GM12878 (cell line): ENCODE measurements around the gene TEKT1. TPM values are rescaled to one million over a fixed set of nuclear protein-coding genes. Genes with fewer than 3 reads are reported as not detected.
A peak's percentile ranks its signal among the peaks of the same experiment; 100 is the strongest.

Source experiments
- ATAC-seq: fragments of 200-7000 bp; cut with Tn5 transposase; 3 replicates; pipeline ENCODE4 v1.9.1; 2020; ENCODE audit warnings: mild to moderate bottlenecking, moderate library complexity
- BruUV-seq: library from RNA; stranded (reverse); fragments of 400-500 nt; replicated peaks from 2 replicates; lab custom pipeline; 2021; lab: Mats Ljungman, UMichigan
- CTCF ChIA-PET: fragments of 300-600 bp; sonication (Branson Sonifier 250); formaldehyde crosslinking; extraction: SDS; loops from one replicate; lab custom pipeline; 2021; ENCODE audit warnings: inconsistent platforms; lab: Yijun Ruan, JAX
- POLR2A ChIA-PET: fragments of 350-600 bp; formaldehyde crosslinking; extraction: SDS; loops from one replicate; lab custom pipeline; 2021; ENCODE audit warnings: inconsistent platforms; lab: Charles Lee
- RAD21 ChIA-PET: fragments of 300-600 bp; sonication (Branson Sonifier 250); formaldehyde crosslinking; loops from one replicate; lab custom pipeline; 2023; ENCODE audit warnings: antibody characterized with exemption; ENCODE audit not compliant: unreplicated experiment; lab: Charles Lee
- SMC1A ChIA-PET: fragments of 300-600 bp; sonication (Branson Sonifier 250); formaldehyde crosslinking; loops from one replicate; lab custom pipeline; 2023; ENCODE audit not compliant: unreplicated experiment, uncharacterized antibody; lab: Charles Lee
- DNase-seq: peaks from one replicate; pipeline ENCODE4 v3.0.0-alpha.2; 2011; ENCODE audit warnings: low read depth, low spot score
- FAIRE-seq: peaks from 3 replicates; lab custom pipeline; 2011; peaks lifted over from hg19 to GRCh38; lab: Jason Lieb, UNC
- H2AFZ ChIP-seq: 2 replicates; pipeline ENCODE4 v1.6.0; 2011; ENCODE audit warnings: low read depth, low read length, control low read depth; ENCODE audit not compliant: control insufficient read depth
- H3K27ac ChIP-seq: 2 replicates; pipeline ENCODE4 v1.5.1; 2011; ENCODE audit warnings: control low read depth; ENCODE audit not compliant: control insufficient read depth, insufficient read depth
- H3K27me3 ChIP-seq, 2 experiments: replicated peaks in 1 of 2; 2 replicates each; pipeline versions ENCODE4 v1.6.0 to v1.6.1; 2011; ENCODE audit warnings: low read length in 1 of 2; ENCODE audit not compliant: control insufficient read depth in 2 of 2, insufficient read depth in 2 of 2
- H3K36me3 ChIP-seq, 2 experiments: 2 replicates each; pipeline ENCODE4 v1.5.1; 2011; ENCODE audit warnings: low read length in 1 of 2; ENCODE audit not compliant: control insufficient read depth in 2 of 2, insufficient read depth in 2 of 2
- H3K4me1 ChIP-seq: 2 replicates; pipeline ENCODE4 v1.6.1; 2011; ENCODE audit warnings: mild to moderate bottlenecking, low read length, moderate library complexity, mixed read lengths; ENCODE audit not compliant: control insufficient read depth, insufficient read depth
- H3K4me2 ChIP-seq: 2 replicates; pipeline ENCODE4 v1.6.0; 2011; ENCODE audit warnings: control low read depth; ENCODE audit not compliant: control insufficient read depth, insufficient read depth
- H3K4me3 ChIP-seq: fragments of 200-600 bp; sonication (generic); 2 replicates; pipeline ENCODE4 v1.5.1; 2016
- H3K79me2 ChIP-seq: 2 replicates; pipeline ENCODE4 v1.6.0; 2011; ENCODE audit warnings: low read length; ENCODE audit not compliant: control insufficient read depth, insufficient read depth
- H3K9ac ChIP-seq: 2 replicates; pipeline ENCODE4 v1.8.0; 2011; ENCODE audit warnings: low read length, control low read depth, mixed read lengths; ENCODE audit not compliant: control insufficient read depth, insufficient read depth
- H3K9me3 ChIP-seq: replicated peaks from 3 replicates; pipeline ENCODE4 v1.5.1; 2011; ENCODE audit warnings: mild to moderate bottlenecking, low read length; ENCODE audit not compliant: control insufficient read depth, insufficient read depth
- H4K20me1 ChIP-seq: 2 replicates; pipeline ENCODE4 v1.6.0; 2011; ENCODE audit not compliant: control insufficient read depth, insufficient read depth
- CBX5 ChIP-seq: sonication (generic); IDR thresholded peaks from 2 replicates; pipeline ENCODE4 v1.6.1; 2016; ENCODE audit warnings: low read depth, moderate library complexity, mild to moderate bottlenecking, inconsistent platforms
- NBN ChIP-seq: fragments of 450-650 bp; IDR thresholded peaks from 2 replicates; pipeline ENCODE4 v1.6.1; 2016
- NFIC ChIP-seq: IDR thresholded peaks from 2 replicates; pipeline ENCODE4 v1.6.1; 2012; ENCODE audit warnings: low read depth, mild to moderate bottlenecking, inconsistent platforms, low read length, moderate library complexity
- POLR2A ChIP-seq: IDR thresholded peaks from 2 replicates; pipeline ENCODE4 v1.6.1; 2011; ENCODE audit warnings: low read depth, mild to moderate bottlenecking, low read length
- POLR2AphosphoS5 ChIP-seq: IDR thresholded peaks from 2 replicates; pipeline ENCODE4 v1.6.1; 2011; ENCODE audit warnings: mild to moderate bottlenecking, low read length, inconsistent platforms
- SREBF2 ChIP-seq: IDR thresholded peaks from 2 replicates; pipeline ENCODE4 v1.6.1; 2012; ENCODE audit warnings: mild to moderate bottlenecking, low read length
- YBX1 ChIP-seq: fragments of 450-650 bp; IDR thresholded peaks from 2 replicates; pipeline ENCODE4 v1.6.1; 2016; ENCODE audit warnings: antibody characterized with exemption
- ZNF384 ChIP-seq: IDR thresholded peaks from 2 replicates; pipeline ENCODE4 v1.6.1; 2012; ENCODE audit warnings: low read depth, mild to moderate bottlenecking, low read length, improper control_type of control experiment, borderline replicate concordance
- WGBS: methylation state at CpG from one replicate; pipeline ENCODE4 v1.1.6; 2016; ENCODE audit warnings: low lambda C conversion rate; ENCODE audit not compliant: insufficient replicate concordance, insufficient coverage; ENCODE audit errors: missing lambda C conversion rate; 5-methylcytosine and 5-hydroxymethylcytosine counted together
- in situ Hi-C: fragments of 300-500 bp; cut with MboI; formaldehyde crosslinking; loops from 9 replicates; pipeline ENCODE4 v1.14.3; 2018; ENCODE audit warnings: mixed read lengths
- intact Hi-C: fragments of 100-400 bp; cut with micrococcal nuclease; formaldehyde crosslinking; loops from one replicate; pipeline ENCODE4 v1.14.2; 2022; ENCODE audit not compliant: unreplicated experiment
- polyA plus RNA-seq, 11 experiments: library from polyadenylated mRNA; depleted of rRNA in 4 of 11; unstranded in 6 of 11; stranded (reverse) in 5 of 11; fragments of >200 nt; fragmentation: Nextera tagmentation in 4 of 11; fragmentation: Illumina TruSeq in 1 of 11; extraction: Ambion mirVana in 4 of 11; extraction: Trizol in 1 of 11; gene quantifications; 1 replicate in 1 of 11; 2 replicates in 10 of 11; pipeline versions ENCODE4 v1.2.1 to v1.2.3, GENCODE V29; 2011 to 2016; ENCODE audit warnings: inconsistent platforms in 2 of 11, missing spikeins in 2 of 11, low read depth in 1 of 11
- total RNA-seq, 4 experiments: library from RNA; depleted of rRNA in 3 of 4; stranded (reverse); fragments of >200 nt in 3 of 4; fragmentation: Illumina TruSeq in 1 of 4; extraction: Trizol in 1 of 4; gene quantifications; 2 replicates each; pipeline versions ENCODE4 v1.2.1 to v1.2.3, GENCODE V29; 2013 to 2021
- TF ChIP-seq, protein P1 (sequence below): fragments of 450-650 bp; IDR thresholded peaks from 2 replicates; pipeline ENCODE4 v1.6.1; 2016; ENCODE audit warnings: mild to moderate bottlenecking
- TF ChIP-seq, protein P2 (sequence below): IDR thresholded peaks from 2 replicates; pipeline ENCODE4 v1.6.1; 2012; ENCODE audit warnings: low read depth, low read length, improper control_type of control experiment

TEKT1 gene
- total and polyA plus RNA-seq, 10 of the 15 experiments (the other 5 are each of a cell fraction or from before 2014, with no cell fraction given), result not detected

DNA sequence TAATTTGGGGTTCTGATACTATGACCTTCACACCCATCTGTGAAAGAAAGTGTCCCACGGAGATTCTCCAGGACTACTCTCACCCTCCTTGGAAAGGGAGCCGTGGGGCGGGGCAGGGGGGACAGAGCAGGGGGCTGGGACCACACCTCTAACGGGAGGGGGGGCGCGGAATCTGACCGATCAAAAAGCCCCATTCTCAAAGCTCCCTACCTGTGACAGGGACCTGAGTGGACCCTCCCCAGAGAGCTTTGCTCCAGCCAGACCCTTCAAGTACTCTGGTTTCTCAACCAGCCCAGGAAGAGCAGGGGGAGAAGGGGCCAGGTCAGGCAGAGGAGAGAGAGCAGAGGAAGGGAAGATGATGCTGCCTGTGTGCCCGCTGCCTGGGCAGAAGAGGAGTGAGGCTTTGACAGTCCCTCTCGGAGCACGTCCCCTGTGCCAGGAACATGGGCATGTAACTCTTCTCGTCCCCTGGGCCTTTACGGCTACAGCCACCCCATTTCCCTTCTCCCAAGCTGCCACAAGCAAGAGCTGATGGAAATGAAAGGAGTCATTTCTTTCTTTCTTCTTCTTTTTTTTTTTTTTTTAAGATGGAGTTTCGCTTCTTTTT, 75.0 kb downstream of the TEKT1 start:
- Histone ChIP-seq H3K36me3 (peaks cover 4 to 26% of the 10 kb centered on the region in 2 experiments; a peak in 3 of 4 replicates), H3K4me1 (peaks cover 15% of the 10 kb centered on the region), H3K9ac (peak overlapping the region; percentile 95), H2AFZ (peak overlapping the region; percentile 84; the same call in 1 of the 2 replicates), H3K27me3 (no peaks in the 10 kb centered on the region), H4K20me1 (no peaks in the 10 kb centered on the region), H3K9me3 (no peaks in the 10 kb centered on the region; the same call in 2 of the 3 replicates), H3K4me3 (peak overlapping the region; percentile 95), H3K79me2 (peaks cover 29% of the 10 kb centered on the region), H3K27ac (peak overlapping the region; percentile 97), H3K4me2 (peak overlapping the region; percentile 75)
- DNase-seq, result no peak
- CTCF ChIA-PET, result interaction anchor here (0.6 to 2.4 kb wide), 3 partner anchors 13 to 156 kb away, joined by 3 to 6 read pairs (median 3); no protein-coding TSS in a partner anchor
- RAD21 ChIA-PET, result no interaction called here
- 28% methylated on average over 7 of the region's 13 CpGs for WGBS
- POLR2A ChIA-PET, result interaction anchor here (0.6 to 2.6 kb wide), 6 partner anchors 10 to 1786 kb away, joined by 3 to 6 read pairs (median 4); no protein-coding TSS in a partner anchor
- in situ Hi-C loops, result no loop called here
- peak; percentile 57 for ATAC-seq
- SMC1A ChIA-PET, result no interaction called here
- intact Hi-C loops, result loop anchor here (10.0 kb wide), 2 partner anchors 92 to 258 kb away; partner anchors contain the start of gene RNASEK
- FAIRE-seq, result no peak
- peak; percentile 33; the same call in 1 of the 2 replicates for TF ChIP-seq ZNF384
- no peak for TF ChIP-seq YBX1
- TF ChIP-seq SREBF2, result no peak
- TF ChIP-seq POLR2AphosphoS5, result peak; percentile 45; the same call in 1 of the 2 replicates
- no peak for TF ChIP-seq CBX5
- no peak for TF ChIP-seq NFIC
- peak; percentile 55 for TF ChIP-seq POLR2A
- TF ChIP-seq, protein P1, sequence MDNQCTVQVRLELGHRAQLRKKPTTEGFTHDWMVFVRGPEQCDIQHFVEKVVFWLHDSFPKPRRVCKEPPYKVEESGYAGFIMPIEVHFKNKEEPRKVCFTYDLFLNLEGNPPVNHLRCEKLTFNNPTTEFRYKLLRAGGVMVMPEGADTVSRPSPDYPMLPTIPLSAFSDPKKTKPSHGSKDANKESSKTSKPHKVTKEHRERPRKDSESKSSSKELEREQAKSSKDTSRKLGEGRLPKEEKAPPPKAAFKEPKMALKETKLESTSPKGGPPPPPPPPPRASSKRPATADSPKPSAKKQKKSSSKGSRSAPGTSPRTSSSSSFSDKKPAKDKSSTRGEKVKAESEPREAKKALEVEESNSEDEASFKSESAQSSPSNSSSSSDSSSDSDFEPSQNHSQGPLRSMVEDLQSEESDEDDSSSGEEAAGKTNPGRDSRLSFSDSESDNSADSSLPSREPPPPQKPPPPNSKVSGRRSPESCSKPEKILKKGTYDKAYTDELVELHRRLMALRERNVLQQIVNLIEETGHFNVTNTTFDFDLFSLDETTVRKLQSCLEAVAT, result 0 out of 2 replicates have a peak, but pooled peaks have one; percentile 38
- TF ChIP-seq, protein P2, sequence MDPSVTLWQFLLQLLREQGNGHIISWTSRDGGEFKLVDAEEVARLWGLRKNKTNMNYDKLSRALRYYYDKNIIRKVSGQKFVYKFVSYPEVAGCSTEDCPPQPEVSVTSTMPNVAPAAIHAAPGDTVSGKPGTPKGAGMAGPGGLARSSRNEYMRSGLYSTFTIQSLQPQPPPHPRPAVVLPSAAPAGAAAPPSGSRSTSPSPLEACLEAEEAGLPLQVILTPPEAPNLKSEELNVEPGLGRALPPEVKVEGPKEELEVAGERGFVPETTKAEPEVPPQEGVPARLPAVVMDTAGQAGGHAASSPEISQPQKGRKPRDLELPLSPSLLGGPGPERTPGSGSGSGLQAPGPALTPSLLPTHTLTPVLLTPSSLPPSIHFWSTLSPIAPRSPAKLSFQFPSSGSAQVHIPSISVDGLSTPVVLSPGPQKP, result no peak
- no peak for TF ChIP-seq NBN
- TSS peak; percentile 39 for BruUV-seq
